ENCODE measurements around the gene UBE2V1. TPM values are rescaled to one million over a fixed set of nuclear protein-coding genes. Genes with fewer than 3 reads are reported as not detected.

Gene UBE2V1
- total RNA-seq, 2 experiments from 2014 or later: 57.3 to 143 TPM

DNA sequence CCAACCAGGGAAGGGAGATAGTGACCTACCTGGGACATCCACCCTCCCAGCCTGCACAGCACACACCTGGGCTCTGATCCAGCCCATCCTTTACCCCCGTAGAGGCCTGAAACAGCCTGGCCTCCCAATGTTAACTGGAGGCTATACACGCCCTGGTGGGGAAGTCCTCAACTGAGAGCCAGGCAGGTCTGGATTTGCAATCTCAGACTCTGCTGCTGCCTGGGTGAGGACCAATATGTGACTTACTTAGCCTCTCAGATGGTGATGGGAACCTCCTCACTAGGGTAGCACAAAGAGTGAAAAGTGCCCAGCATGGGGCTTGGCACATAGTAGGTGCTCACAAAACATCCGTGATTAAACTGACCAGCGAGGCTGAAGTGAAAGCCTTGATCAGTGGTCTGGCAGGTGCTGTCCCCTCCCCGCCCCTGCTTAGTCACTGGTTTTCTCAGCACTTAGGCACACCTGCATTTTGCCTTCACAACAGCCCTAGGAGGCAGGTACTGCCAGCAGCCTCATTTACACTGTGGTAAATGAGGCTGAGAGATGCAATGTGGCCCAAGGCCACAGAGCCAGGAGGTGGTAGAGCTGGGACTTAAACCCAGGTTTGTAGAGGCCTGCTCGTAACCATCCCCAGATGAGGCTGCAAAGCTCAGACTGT lies 28.2 kb upstream of the UBE2V1 start:
- DNase-seq (ENCODE audit: low spot score): no peak
- no peaks in the 10 kb centered on the region for H4K20me1 ChIP-seq (ENCODE audit: insufficient read depth, low read length)
- H3K27ac ChIP-seq (ENCODE audit: low read depth, low read length, poor library complexity, severe bottlenecking): no peak overlapping the region
- H3K36me3 ChIP-seq (ENCODE audit: insufficient read depth, low read length): peaks cover 19% of the 10 kb centered on the region; the same call in 1 of the 2 replicates
- H3K4me2 ChIP-seq (ENCODE audit: low read length): no peak overlapping the region
- H3K9me3 ChIP-seq (ENCODE audit: low read length): no peaks in the 10 kb centered on the region
- H3K79me2 ChIP-seq (ENCODE audit: insufficient read depth, low read depth, low read length): no peaks in the 10 kb centered on the region
- BruUV-seq (replicated peaks): no TSS peak
- H3K4me3 ChIP-seq (ENCODE audit: low read depth, low read length, poor library complexity, severe bottlenecking): no peak overlapping the region
- ChIA-PET POLR2A (interaction anchor here (1.0 kb wide), 1 partner anchor 25 kb away, joined by 3 read pairs; no protein-coding TSS in a partner anchor), CTCF (ENCODE audit: unreplicated experiment) (no interaction called here)
- H3K9me2 ChIP-seq (ENCODE audit: insufficient read depth, low read length): no peaks in the 10 kb centered on the region
- H3K4me1 ChIP-seq (ENCODE audit: insufficient read depth, low read length, poor library complexity, severe bottlenecking): no peaks in the 10 kb centered on the region
- TF ChIP-seq EZH2phosphoT487 (IDR thresholded peaks at IDR 0.05; ENCODE audit: borderline replicate concordance, low read depth, low read length): no peak
- TF ChIP-seq, protein P1, sequence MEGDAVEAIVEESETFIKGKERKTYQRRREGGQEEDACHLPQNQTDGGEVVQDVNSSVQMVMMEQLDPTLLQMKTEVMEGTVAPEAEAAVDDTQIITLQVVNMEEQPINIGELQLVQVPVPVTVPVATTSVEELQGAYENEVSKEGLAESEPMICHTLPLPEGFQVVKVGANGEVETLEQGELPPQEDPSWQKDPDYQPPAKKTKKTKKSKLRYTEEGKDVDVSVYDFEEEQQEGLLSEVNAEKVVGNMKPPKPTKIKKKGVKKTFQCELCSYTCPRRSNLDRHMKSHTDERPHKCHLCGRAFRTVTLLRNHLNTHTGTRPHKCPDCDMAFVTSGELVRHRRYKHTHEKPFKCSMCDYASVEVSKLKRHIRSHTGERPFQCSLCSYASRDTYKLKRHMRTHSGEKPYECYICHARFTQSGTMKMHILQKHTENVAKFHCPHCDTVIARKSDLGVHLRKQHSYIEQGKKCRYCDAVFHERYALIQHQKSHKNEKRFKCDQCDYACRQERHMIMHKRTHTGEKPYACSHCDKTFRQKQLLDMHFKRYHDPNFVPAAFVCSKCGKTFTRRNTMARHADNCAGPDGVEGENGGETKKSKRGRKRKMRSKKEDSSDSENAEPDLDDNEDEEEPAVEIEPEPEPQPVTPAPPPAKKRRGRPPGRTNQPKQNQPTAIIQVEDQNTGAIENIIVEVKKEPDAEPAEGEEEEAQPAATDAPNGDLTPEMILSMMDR (conservative IDR thresholded peaks at IDR 0.05; ENCODE audit: low read length): no peak
- H2AFZ ChIP-seq (ENCODE audit: low read length): no peak overlapping the region
- intact Hi-C loops (cut with micrococcal nuclease; ENCODE audit: unreplicated experiment): no loop called here

DNA sequence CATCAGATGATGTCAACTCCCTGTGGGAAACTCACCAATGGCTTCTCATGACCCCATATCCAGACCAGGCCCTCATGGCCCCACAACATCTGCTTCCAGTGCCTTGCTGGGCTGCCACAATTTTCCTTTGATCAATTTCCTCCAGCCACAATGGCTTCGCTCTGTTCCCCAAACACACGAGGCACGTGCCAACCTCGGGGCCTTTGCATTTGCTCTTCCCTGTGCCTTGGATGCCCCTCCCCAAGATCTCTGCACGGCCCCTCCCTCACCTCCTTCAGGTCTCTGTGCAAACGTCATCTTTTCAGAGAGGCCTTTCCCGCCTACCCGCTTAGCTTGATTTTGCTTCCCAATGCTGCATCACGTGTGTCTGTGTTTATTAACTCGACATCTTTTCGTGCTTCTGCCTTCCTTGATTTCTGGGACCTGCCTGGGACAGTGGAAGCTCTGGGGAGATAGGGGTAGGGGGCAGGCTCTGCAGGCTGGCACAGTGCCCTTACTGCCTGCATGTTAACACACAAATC lies 27.4 kb upstream of the UBE2V1 start:
- Histone ChIP-seq H3K4me1 (ENCODE audit: insufficient read depth, low read length, poor library complexity, severe bottlenecking) (no peaks in the 10 kb centered on the region), H3K4me3 (ENCODE audit: low read depth, low read length, poor library complexity, severe bottlenecking) (no peak overlapping the region), H3K4me2 (ENCODE audit: low read length) (no peak overlapping the region), H3K9me3 (ENCODE audit: low read length) (no peaks in the 10 kb centered on the region), H2AFZ (ENCODE audit: low read length) (no peak overlapping the region), H3K79me2 (ENCODE audit: insufficient read depth, low read depth, low read length) (no peaks in the 10 kb centered on the region), H3K9me2 (ENCODE audit: insufficient read depth, low read length) (no peaks in the 10 kb centered on the region), H3K27ac (ENCODE audit: low read depth, low read length, poor library complexity, severe bottlenecking) (no peak overlapping the region), H4K20me1 (ENCODE audit: insufficient read depth, low read length) (no peaks in the 10 kb centered on the region), H3K36me3 (ENCODE audit: insufficient read depth, low read length) (peaks cover 26% of the 10 kb centered on the region; the same call in 1 of the 2 replicates)
- intact Hi-C loops (cut with micrococcal nuclease; ENCODE audit: unreplicated experiment): no loop called here
- no peak for DNase-seq (ENCODE audit: low spot score)
- CTCF ChIA-PET (ENCODE audit: unreplicated experiment): interaction anchor here (1.6 kb wide), 1 partner anchor 12 kb away, joined by 6 read pairs; no protein-coding TSS in a partner anchor
- TF ChIP-seq, protein P1 (conservative IDR thresholded peaks at IDR 0.05; ENCODE audit: low read length): no peak
- TF ChIP-seq EZH2phosphoT487 (IDR thresholded peaks at IDR 0.05; ENCODE audit: borderline replicate concordance, low read depth, low read length): no peak
- BruUV-seq (replicated peaks): no TSS peak
- POLR2A ChIA-PET: no interaction called here
